Hematopoietic multipotent progenitor cell treated with erythropoietin and hydrocortisone succinate and interleukin-3 and kit ligand, for 8 days (in vitro differentiated cells): Measurements from ENCODE around the gene CTDSP2.

ENCODE experiments used
- DNase-seq: peaks from one replicate; pipeline ENCODE4 v3.0.0-alpha.2; 2015

CTDSP2 gene

GRCh38 chr12:57813111-57813970, 33.2 kb downstream of the CTDSP2 start:
- DNase-seq, result no peak

DNA sequence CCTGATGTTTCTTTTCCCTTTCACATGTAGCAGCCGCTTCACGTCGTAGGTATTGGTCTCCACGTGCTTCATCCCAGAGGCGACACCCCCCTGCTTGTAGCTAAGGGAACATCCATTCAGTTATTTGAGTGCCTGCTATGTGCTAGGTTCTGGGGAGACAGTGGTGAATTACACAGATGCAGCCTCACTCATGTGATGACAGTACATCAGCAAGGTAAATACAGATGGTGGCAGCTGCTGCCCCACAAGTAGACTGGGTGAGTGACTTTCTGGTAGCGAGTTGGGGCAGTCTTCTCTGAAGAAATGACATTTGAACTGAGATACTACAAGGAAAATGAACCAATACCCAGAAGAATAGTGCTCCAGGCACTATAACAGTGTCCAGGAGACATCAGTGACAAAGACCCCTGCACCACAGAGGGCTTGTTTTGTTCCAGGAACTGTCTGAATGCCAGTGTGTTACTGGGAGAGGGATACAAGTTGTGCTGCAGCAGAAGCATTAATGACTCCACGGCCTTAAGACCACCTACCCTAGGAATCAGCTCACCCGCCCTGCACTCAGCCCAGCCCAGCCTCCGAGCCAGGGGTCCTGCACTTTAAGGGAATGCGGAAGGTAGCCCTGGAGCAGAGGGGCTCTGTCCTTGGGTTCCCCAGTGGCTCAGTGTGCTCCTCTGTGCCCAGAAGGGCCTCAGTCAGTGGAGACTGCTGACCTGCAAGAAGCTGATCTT, 35.3 kb downstream of the CTDSP2 start:
- DNase-seq, result no peak

GRCh38 chr12:57810450-57810849, 36.1 kb downstream of the CTDSP2 start:
- DNase-seq, result peak; percentile 69

- no peak for DNase-seq
These were observed 37.1 kb downstream of the CTDSP2 start for GRCh38 chr12:57809425-57809824.

GRCh38 chr12:57808351-57808750, 38.2 kb downstream of the CTDSP2 start:
- DNase-seq, result no peak

- no peak for DNase-seq
These were observed 39.2 kb downstream of the CTDSP2 start for GRCh38 chr12:57807285-57807684.

DNA sequence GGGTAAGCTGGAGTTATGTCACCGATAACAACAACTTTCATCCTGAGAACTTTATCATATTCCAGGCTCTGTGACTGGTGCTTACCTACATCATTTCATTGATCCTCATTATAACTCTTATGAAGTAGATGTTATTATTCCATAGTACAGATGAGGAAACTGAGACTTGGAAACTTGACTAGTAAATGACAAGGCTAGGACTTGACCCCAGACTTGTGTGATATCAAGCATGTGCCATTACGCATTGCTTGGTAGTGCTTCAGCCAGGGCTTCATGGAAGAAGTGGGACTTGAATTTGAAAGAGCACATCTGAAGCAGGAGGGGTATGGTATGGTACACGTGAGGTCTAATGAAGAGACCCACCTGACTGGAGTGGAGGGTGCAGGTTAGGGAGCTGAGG, 39.9 kb downstream of the CTDSP2 start:
- no peak for DNase-seq

GRCh38 chr12:57803319-57803893, 43.1 kb downstream of the CTDSP2 start:
- DNase-seq, result peak; percentile 28

GRCh38 chr12:57802607-57803006, 43.9 kb downstream of the CTDSP2 start:
- no peak for DNase-seq

DNA sequence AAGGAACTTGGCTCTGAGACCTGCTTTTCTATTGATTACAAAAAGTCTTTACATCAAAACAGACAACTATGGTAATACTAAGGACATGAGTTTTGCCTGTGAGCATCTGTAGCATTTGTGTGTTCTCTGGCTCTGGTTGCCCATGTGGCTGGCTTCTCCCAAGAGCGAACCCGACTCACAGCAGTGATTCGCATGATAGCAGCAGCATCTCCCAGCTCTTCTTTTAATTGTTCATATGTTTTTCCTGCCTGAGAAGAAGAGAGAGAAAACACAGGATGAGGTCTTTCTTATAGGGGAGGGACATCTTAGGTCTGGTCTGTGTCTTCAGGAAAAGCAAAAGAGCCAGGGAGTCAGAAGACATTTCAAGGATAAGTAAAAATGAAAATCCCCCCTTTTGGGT, 45.6 kb downstream of the CTDSP2 start:
- no peak for DNase-seq

GRCh38 chr12:57797933-57798332, 48.6 kb downstream of the CTDSP2 start:
- no peak for DNase-seq

DNA sequence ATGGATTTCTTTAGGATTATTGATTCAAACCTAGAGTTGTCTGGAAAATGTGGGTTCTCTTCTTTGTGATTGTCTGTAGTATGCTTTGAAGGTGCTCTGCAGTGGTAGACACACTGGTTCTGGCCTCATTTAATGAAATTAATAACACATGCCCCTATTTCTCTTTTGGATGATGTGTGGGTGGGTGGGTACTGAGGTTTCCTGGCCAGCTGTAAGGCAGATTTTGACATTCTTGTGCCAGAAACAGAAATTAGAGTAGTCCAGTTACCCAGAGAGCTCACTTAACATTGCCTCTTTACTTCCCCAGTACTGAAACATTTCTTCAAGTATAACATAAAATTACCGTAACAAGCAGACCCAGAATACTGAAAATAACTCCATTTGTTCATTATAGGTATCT, 49.5 kb downstream of the CTDSP2 start:
- DNase-seq, result no peak

- DNase-seq, result no peak
These were observed 51.2 kb downstream of the CTDSP2 start for GRCh38 chr12:57795354-57795753.

- DNase-seq, result no peak
These were observed 52.6 kb downstream of the CTDSP2 start for GRCh38 chr12:57793920-57794319.

DNA sequence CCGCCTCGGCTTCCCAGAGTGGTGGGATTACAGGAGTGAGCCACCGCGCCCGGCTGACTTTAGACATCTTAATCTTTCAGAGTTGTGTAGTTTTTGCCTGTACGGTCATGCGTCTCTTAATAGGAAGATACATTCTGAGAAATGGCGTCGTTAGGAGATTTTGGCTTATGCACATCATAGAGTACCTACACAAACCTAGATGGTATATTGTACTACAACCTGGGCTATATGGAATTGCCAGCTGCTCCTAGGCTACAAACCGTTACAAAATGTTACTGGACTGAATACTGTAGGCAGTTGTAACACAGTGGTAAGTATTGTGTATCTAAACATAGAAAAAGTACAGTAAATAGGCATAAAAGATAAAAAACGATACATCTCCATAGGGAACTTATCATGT, 62.7 kb downstream of the CTDSP2 start:
- DNase-seq, result no peak

- DNase-seq, result no peak
These were observed 63.1 kb downstream of the CTDSP2 start for GRCh38 chr12:57783466-57783801.

DNA sequence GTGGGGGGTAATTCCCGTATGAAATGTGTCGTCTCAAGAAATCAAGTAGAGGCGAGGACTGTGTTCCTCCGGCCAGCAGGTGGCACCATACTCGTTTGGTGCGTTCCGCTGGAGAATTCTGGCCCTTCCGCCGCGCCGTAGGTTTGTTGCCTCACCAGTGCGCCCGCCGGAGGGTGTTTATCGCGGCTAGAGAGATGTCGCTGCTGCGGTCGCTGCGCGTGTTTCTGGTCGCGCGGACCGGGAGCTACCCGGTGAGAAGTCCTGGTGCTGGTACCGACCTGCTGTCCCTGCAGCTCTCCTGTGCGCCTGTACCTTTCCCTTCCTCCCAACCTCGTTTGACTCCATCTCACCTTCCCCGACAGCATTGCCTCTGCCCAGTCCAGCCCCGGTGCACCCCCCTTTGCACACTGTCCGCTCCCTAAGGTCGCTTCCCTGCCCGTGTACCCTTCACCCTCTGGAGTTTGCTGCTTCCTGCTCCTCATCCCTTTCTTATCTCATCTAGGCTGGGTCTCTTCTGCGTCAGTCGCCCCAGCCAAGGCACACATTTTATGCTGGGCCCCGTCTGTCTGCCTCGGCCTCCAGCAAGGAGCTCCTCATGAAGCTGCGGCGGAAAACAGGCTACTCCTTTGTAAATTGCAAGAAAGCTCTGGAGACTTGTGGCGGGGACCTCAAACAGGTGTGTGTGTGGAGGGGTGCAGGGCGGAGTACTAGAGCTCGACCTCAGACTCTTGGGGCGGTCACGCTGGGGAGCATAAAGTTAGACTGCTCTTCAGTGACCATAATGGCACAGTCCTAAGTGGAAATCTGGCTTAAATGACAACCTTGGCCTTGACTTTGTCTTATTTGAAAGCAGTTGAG, 63.7 kb downstream of the CTDSP2 start, which contains the start of gene TSFM:
Gene TSFM, plus strand, starts transcription at position 180 of the 858 bp plus-strand sequence. Its CDS starts 15 bp downstream, at position 195.
- peak; percentile 96 for DNase-seq

DNA sequence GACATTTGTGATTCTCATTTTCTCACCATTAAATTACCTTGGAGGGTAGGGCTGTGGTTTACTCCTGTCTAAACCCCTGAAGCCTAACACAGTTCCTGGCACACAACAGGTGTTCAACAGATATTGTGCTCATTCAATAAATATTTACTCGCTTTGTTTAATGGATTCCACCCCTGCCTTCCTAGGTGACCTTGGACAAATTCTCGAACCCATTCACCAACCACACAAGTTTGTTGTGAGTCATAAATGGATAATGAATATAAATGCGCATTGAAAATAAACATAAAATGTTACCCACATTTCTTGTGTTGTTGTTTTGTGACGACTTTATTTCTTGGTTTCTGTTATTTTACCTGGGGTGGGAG, 64.3 kb downstream of the CTDSP2 start:
- DNase-seq, result no peak

- DNase-seq, result no peak
These were observed 64.7 kb downstream of the CTDSP2 start for GRCh38 chr12:57781801-57782200.

- no peak for DNase-seq
These were observed 65.3 kb downstream of the CTDSP2 start for GRCh38 chr12:57781244-57781643.

DNA sequence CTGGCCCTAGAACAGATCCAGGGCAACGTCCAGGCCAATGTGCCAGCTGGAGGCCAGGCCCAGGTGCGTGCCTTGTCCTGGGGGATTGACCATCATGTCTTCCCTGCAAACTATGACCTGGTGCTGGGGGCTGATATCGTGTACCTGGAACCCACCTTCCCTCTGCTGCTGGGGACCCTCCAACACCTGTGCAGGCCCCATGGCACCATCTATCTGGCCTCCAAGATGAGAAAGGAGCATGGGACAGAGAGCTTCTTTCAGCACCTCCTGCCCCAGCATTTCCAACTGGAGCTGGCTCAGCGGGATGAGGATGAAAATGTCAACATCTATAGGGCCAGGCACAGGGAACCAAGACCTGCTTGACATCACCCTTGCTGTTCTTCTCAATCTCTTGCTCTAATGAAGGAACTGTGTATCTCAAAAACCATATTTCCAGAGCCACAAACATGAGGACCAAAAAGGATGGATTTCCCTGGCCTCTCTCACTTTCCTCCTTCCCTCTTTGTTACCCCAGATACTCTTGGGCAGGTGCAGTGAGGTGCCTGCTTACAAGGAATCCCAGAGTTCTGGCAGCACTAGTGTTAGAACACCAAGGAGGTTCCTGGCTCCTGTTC, 66.1 kb downstream of the CTDSP2 start:
- DNase-seq, result no peak

DNA sequence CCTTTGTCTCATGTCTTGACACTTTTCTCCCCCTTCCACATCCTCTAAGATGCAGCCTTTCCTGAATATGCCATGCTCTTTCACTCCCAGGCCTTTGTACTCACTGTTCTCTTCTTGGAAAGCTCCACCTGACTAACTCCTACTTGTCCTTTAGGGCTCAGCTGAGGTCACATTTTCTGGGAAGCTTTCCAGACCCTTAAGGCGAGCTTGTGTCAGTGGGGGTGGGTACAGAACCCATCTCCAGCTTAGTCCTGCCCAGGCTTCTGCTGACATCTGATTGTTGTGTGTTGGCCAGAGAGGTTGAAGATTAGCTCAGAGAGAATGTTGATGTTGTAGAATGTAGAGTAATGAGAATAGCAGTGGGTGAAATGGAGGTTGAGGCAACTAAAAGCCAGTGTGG, 66.8 kb downstream of the CTDSP2 start:
- no peak for DNase-seq

DNA sequence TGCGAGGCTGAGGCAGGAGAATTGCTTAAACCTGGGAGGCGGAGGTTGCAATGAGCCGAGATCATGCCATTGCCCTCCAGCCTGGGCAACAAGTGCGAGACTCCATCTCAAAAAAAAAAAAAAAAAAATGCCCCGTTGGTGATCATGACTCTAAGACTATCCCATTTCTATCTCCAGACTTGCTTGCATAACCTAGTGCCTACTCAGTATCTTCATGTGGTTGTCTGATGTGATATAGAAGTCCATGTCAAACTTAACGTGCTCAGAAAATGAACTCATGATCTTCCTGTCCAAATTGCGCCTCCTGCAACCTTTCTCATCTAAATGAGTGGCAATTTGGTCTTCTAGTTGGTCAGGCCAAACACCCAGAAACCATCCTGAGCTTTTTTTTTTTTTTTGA, 68.6 kb downstream of the CTDSP2 start:
- no peak for DNase-seq
